H1 (cell line): ENCODE data around the gene DUSP12. TPM values are rescaled to one million over a fixed set of nuclear protein-coding genes. Genes with fewer than 3 reads are reported as not detected.

ENCODE experiments used
- CTCF ChIA-PET: fragments of 300-600 bp; sonication (Branson Sonifier 250); formaldehyde crosslinking; loops from one replicate; lab custom pipeline; 2021; ENCODE audit not compliant: partially characterized antibody; lab: Charles Lee
- POLR2A ChIA-PET: fragments of 300-600 bp; sonication (Branson Sonifier 250); formaldehyde crosslinking; loops from one replicate; lab custom pipeline; 2021; ENCODE audit warnings: inconsistent platforms; ENCODE audit not compliant: partially characterized antibody; lab: Charles Lee
- DNase-seq, 2 experiments: peaks; one replicate each; pipeline versions ENCODE4 v3.0.0 to v3.0.0-alpha.2; 2010 to 2022; ENCODE audit warnings: low spot score in 2 of 2, low read depth in 1 of 2, mixed read lengths in 1 of 2
- FAIRE-seq: peaks from 2 replicates; lab custom pipeline; 2011; peaks lifted over from hg19 to GRCh38; lab: Jason Lieb, UNC
- H2AFZ ChIP-seq: 2 replicates; pipeline ENCODE4 v1.8.1; 2012; ENCODE audit warnings: low read length, inconsistent platforms
- H2AK5ac ChIP-seq: 2 replicates; pipeline ENCODE4 v1.6.1; 2013; ENCODE audit warnings: low read depth, low read length
- H2BK120ac ChIP-seq: replicated peaks from 2 replicates; pipeline ENCODE3; 2013; ENCODE audit warnings: low read depth, low read length, inconsistent platforms
- H2BK12ac ChIP-seq: 2 replicates; pipeline ENCODE4 v1.6.1; 2013; ENCODE audit warnings: low read depth, low read length
- H2BK15ac ChIP-seq: 2 replicates; pipeline ENCODE4 v1.6.1; 2013; ENCODE audit warnings: low read length
- H2BK20ac ChIP-seq: 2 replicates; pipeline ENCODE4 v1.6.1; 2013; ENCODE audit warnings: low read length
- H2BK5ac ChIP-seq: 2 replicates; pipeline ENCODE4 v1.6.1; 2013; ENCODE audit warnings: low read depth, low read length
- H3K14ac ChIP-seq: 2 replicates; pipeline ENCODE4 v1.6.1; 2013; ENCODE audit warnings: inconsistent platforms; ENCODE audit not compliant: insufficient read length
- H3K18ac ChIP-seq: 2 replicates; pipeline ENCODE4 v1.6.1; 2013; ENCODE audit warnings: low read length; ENCODE audit errors: extremely low read depth
- H3K23ac ChIP-seq: 2 replicates; pipeline ENCODE4 v1.6.1; 2013; ENCODE audit warnings: inconsistent platforms; ENCODE audit not compliant: insufficient read length
- H3K23me2 ChIP-seq: 2 replicates; pipeline ENCODE4 v1.6.1; 2013; ENCODE audit warnings: low read depth, low read length
- H3K27ac ChIP-seq: 2 replicates; pipeline ENCODE4 v1.6.1; 2011; ENCODE audit warnings: low read depth, low read length, inconsistent platforms
- H3K27me3 ChIP-seq, 4 experiments: replicated peaks in 1 of 4; 1 replicate in 1 of 4; 2 replicates in 3 of 4; pipeline versions ENCODE4 v1.6.1 to v1.8.1; 2011 to 2013; ENCODE audit warnings: low read length in 3 of 4, mild to moderate bottlenecking in 3 of 4, inconsistent platforms in 2 of 4, mixed read lengths in 2 of 4, moderate library complexity in 1 of 4; ENCODE audit not compliant: control insufficient read depth in 3 of 4, insufficient read depth in 3 of 4; ENCODE audit errors: extremely low read depth in 1 of 4
- H3K36me3 ChIP-seq, 4 experiments: 2 replicates each; pipeline versions ENCODE4 v1.6.1 to v1.8.1; 2011 to 2013; ENCODE audit warnings: mild to moderate bottlenecking in 4 of 4, low read length in 3 of 4, moderate library complexity in 2 of 4, control low read depth in 1 of 4, inconsistent platforms in 1 of 4; ENCODE audit not compliant: insufficient read depth in 4 of 4, control insufficient read depth in 2 of 4
- H3K4ac ChIP-seq: replicated peaks from 2 replicates; pipeline ENCODE3; 2013; ENCODE audit warnings: low read length, low read depth, mixed read lengths, inconsistent platforms; ENCODE audit not compliant: insufficient read length
- H3K4me1 ChIP-seq, 4 experiments: replicated peaks in 1 of 4; 1 replicate in 1 of 4; 2 replicates in 3 of 4; pipeline versions ENCODE4 v1.6.1 to v1.8.1; 2011 to 2013; ENCODE audit warnings: low read length in 3 of 4, inconsistent platforms in 2 of 4, mixed read lengths in 1 of 4; ENCODE audit not compliant: insufficient read depth in 4 of 4, control insufficient read depth in 3 of 4
- H3K4me2 ChIP-seq, 2 experiments: 2 replicates each; pipeline versions ENCODE4 v1.6.1 to v1.8.1; 2011 to 2013; ENCODE audit warnings: low read depth in 2 of 2, low read length in 2 of 2, control low read depth in 1 of 2, inconsistent platforms in 1 of 2, mild to moderate bottlenecking in 1 of 2; ENCODE audit not compliant: insufficient read depth in 1 of 2
- H3K4me3 ChIP-seq, 4 experiments: fragments of 200-600, 300-600 bp in 1 of 4; sonication (generic), shearing (Covaris generic), sonication (Bioruptor Twin) in 1 of 4; 2 replicates each; pipeline versions ENCODE4 v1.5.1 to v1.8.1; 2011 to 2016; ENCODE audit warnings: low read length in 4 of 4, low read depth in 3 of 4, control low read depth in 2 of 4, inconsistent platforms in 2 of 4, mild to moderate bottlenecking in 2 of 4, mixed read lengths in 1 of 4, moderate library complexity in 1 of 4; ENCODE audit not compliant: insufficient read depth in 2 of 4; ENCODE audit errors: extremely low read depth in 1 of 4
- H3K56ac ChIP-seq: replicated peaks from 2 replicates; pipeline ENCODE3; 2013; ENCODE audit warnings: low read depth, mild to moderate bottlenecking, mixed read lengths, low read length, inconsistent platforms; ENCODE audit not compliant: insufficient read length
- H3K79me1 ChIP-seq: 2 replicates; pipeline ENCODE4 v1.6.1; 2013; ENCODE audit warnings: low read depth, low read length, control low read depth
- H3K79me2 ChIP-seq, 2 experiments: 2 replicates each; pipeline versions ENCODE4 v1.6.1 to v1.8.1; 2012 to 2013; ENCODE audit warnings: low read length in 2 of 2, mild to moderate bottlenecking in 2 of 2, inconsistent platforms in 1 of 2; ENCODE audit not compliant: insufficient read depth in 2 of 2, control insufficient read depth in 1 of 2
- H3K9ac ChIP-seq, 4 experiments: replicated peaks in 1 of 4; 1 replicate in 1 of 4; 2 replicates in 3 of 4; pipeline versions ENCODE4 v1.6.1 to v1.8.1; 2011 to 2013; ENCODE audit warnings: low read depth in 3 of 4, low read length in 3 of 4, control low read depth in 2 of 4, mild to moderate bottlenecking in 2 of 4, moderate library complexity in 2 of 4, inconsistent platforms in 1 of 4; ENCODE audit errors: extremely low read depth in 1 of 4
- H3K9me3 ChIP-seq, 2 experiments: 2 replicates each; pipeline versions ENCODE4 v1.6.1 to v1.8.1; 2012 to 2013; ENCODE audit warnings: mild to moderate bottlenecking in 2 of 2, moderate library complexity in 2 of 2, control low read depth in 1 of 2, inconsistent platforms in 1 of 2, low read depth in 1 of 2, low read length in 1 of 2, mixed read lengths in 1 of 2; ENCODE audit not compliant: insufficient read depth in 2 of 2
- H4K20me1 ChIP-seq, 2 experiments: replicated peaks in 1 of 2; 2 replicates each; pipeline versions ENCODE3 to v1.8.1; 2011 to 2013; ENCODE audit warnings: inconsistent platforms in 2 of 2, low read length in 2 of 2, mild to moderate bottlenecking in 1 of 2; ENCODE audit not compliant: insufficient read depth in 2 of 2, control insufficient read depth in 1 of 2
- H4K5ac ChIP-seq: 2 replicates; pipeline ENCODE4 v1.6.1; 2013; ENCODE audit warnings: low read length, low read depth, mixed read lengths, inconsistent platforms; ENCODE audit not compliant: insufficient read length
- H4K8ac ChIP-seq: 2 replicates; pipeline ENCODE4 v1.8.0; 2013; ENCODE audit warnings: mild to moderate bottlenecking, moderate library complexity, low read length, inconsistent platforms; ENCODE audit not compliant: insufficient read depth; ENCODE audit errors: extremely low read depth
- H4K91ac ChIP-seq: replicated peaks from 2 replicates; pipeline ENCODE3; 2013; ENCODE audit warnings: low read length, mixed read lengths, inconsistent platforms; ENCODE audit not compliant: insufficient read length
- CBX5 ChIP-seq: fragments of 300-800, 300-1000 bp; sonication (generic); IDR thresholded peaks from 2 replicates; pipeline ENCODE4 v1.7.1; 2016; ENCODE audit warnings: antibody characterized with exemption, low read length, low read depth
- JUND ChIP-seq: IDR thresholded peaks from 2 replicates; pipeline ENCODE4 v1.6.1; 2011; ENCODE audit warnings: mild to moderate bottlenecking, improper control_type of control experiment, low read length
- SP1 ChIP-seq: IDR thresholded peaks from 2 replicates; pipeline ENCODE4 v1.6.1; 2011; ENCODE audit warnings: low read depth, low read length
- ZNF274 ChIP-seq: IDR thresholded peaks from 2 replicates; pipeline ENCODE4 v1.7.0; 2012; ENCODE audit warnings: low read length, borderline replicate concordance; ENCODE audit errors: extremely low read depth
- WGBS, 2 experiments: shearing (Covaris generic) in 1 of 2; methylation state at CpG; one replicate each; pipeline versions ENCODE4 v1.1.6 to v1.1.7; 2013 to 2015; ENCODE audit warnings: low lambda C conversion rate in 2 of 2, mixed read lengths in 2 of 2, inconsistent platforms in 1 of 2, low coverage in 1 of 2, missing lambda C conversion rate in 1 of 2; ENCODE audit not compliant: insufficient replicate concordance in 2 of 2, insufficient coverage in 1 of 2, insufficient read length in 1 of 2; ENCODE audit errors: extremely low coverage in 1 of 2, missing lambda C conversion rate in 1 of 2; 5-methylcytosine and 5-hydroxymethylcytosine counted together
- polyA plus RNA-seq, 7 experiments: library from polyadenylated mRNA; depleted of rRNA in 3 of 7; stranded (reverse) in 5 of 7; unstranded in 2 of 7; fragments of >200 nt in 5 of 7; fragments of 200-250 nt in 2 of 7; gene quantifications; 1 replicate in 5 of 7; 2 replicates in 1 of 7; 4 replicates in 1 of 7; pipeline versions ENCODE4 v1.2.1 to v1.2.3, GENCODE V29; 2011 to 2013; ENCODE audit warnings: missing spikeins in 2 of 7, mixed read lengths in 2 of 7
- total RNA-seq: library from RNA; stranded (reverse); fragmentation: NEBNext Ultra II Directional; extraction: Animal tissue kit (Norgen Biotek cat#: 25700); gene quantifications from 2 replicates; pipeline ENCODE4 v1.2.1, GENCODE V29; 2021

DUSP12 gene
- total and polyA plus RNA-seq, 2 of the 8 experiments (the other 6 are each of a cell fraction or from before 2014, with no cell fraction given): 27.6 to 33.9 TPM

DNA sequence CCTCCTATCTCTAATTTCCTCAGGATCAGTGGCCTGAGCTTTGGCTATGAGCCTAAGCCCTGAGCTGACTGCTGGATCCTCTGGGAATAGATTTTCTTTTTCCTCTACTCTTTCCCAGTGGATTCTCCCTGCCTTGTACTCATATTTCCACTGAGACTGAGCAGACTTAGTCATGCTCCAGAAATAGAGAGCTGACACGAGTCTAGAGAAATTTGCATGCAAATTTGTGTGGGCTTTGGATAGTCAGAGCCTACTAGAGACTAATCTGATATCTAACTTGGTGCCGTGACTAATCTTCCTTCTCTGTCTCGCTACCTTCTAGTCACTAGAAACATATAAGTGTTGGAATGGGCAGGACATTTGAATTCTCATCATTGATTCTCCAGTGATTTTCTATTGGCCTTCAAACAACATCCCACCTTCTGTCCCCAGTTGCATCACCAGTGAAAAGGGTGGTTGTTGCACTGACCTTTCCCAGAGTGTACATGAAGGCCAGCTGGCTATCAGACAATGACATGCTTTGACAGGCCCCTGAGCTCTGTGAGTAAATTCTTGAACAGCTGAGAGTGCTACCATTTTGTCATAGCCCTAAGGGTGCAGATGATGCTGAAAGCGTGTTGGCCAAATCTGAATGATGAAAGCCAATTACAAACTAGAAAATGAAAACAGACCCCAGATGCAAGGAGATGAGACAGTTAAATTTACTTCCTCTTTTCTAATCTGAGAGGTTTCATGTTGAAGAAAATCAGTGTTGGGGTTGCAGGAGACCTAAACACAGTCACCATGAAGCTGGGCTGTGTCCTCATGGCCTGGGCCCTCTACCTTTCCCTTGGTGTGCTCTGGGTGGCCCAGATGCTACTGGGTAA is 42.9 kb upstream of the DUSP12 start, which contains the start of gene FCRLA:
FCRLA (plus strand) TSS at position 748 of the 866 bp plus-strand sequence; CDS start at position 784, 36 bp downstream.
- TF ChIP-seq ZNF274 (no peak), JUND (no peak), CBX5 (no peak), SP1 (no peak)
- TF ChIP-seq, all 59 proteins: peak for 0
- H4K5ac ChIP-seq: no peak within 1 kb of the TSS
- no peaks in the 10 kb centered on the region for H3K79me2 ChIP-seq
- H3K56ac ChIP-seq: peak within 1 kb of the TSS; percentile 14
- no peaks in the 10 kb centered on the region for H3K79me1 ChIP-seq
- no peak within 1 kb of the TSS for H3K4me3 ChIP-seq
- no peaks in the 10 kb centered on the region for H3K9me3 ChIP-seq
- no peaks in the 10 kb centered on the region for H3K4me1 ChIP-seq
- no peak within 1 kb of the TSS for H3K23ac ChIP-seq
- no peaks in the 10 kb centered on the region for H4K20me1 ChIP-seq
- H3K36me3 ChIP-seq: no peaks in the 10 kb centered on the region
- H2AK5ac ChIP-seq: no peak within 1 kb of the TSS
- no peak within 1 kb of the TSS for H3K4ac ChIP-seq
- H2BK20ac ChIP-seq: no peak within 1 kb of the TSS
- H3K18ac ChIP-seq: no peak within 1 kb of the TSS
- ChIA-PET CTCF (interaction anchor here (0.9 kb wide), 1 partner anchor 17 kb away, joined by 3 read pairs; no protein-coding TSS in a partner anchor), POLR2A (interaction anchor here (1.7 kb wide), 1 partner anchor 20 kb away, joined by 7 read pairs; no protein-coding TSS in a partner anchor)
- no peak within 1 kb of the TSS for H4K8ac ChIP-seq
- DNase-seq: no peak
- H2BK120ac ChIP-seq: no peak within 1 kb of the TSS
- H2AFZ ChIP-seq: no peak within 1 kb of the TSS
- no peaks in the 10 kb centered on the region for H3K23me2 ChIP-seq
- H2BK5ac ChIP-seq: no peak within 1 kb of the TSS
- H2BK12ac ChIP-seq: no peak within 1 kb of the TSS
- FAIRE-seq: no peak
- H3K27ac ChIP-seq: no peak within 1 kb of the TSS
- H4K91ac ChIP-seq: no peak within 1 kb of the TSS
- peaks cover 0 to 2% (median 0%) of the 10 kb centered on the region in 4 experiments; a peak in 1 of 7 replicates for H3K27me3 ChIP-seq
- H3K9ac ChIP-seq: no peak within 1 kb of the TSS
- H3K14ac ChIP-seq: no peak within 1 kb of the TSS
- H3K4me2 ChIP-seq: no peak within 1 kb of the TSS
- no peak within 1 kb of the TSS for H2BK15ac ChIP-seq
- 62% methylated on average over 4 of the region's 4 CpGs; no CpG with 5 or more reads in 1 of the 2 experiments for WGBS, 2 experiments
